Prostate gland (tissue), 2 donors: ENCODE data around the gene TBC1D2B.

Source experiments
- CTCF ChIP-seq, 4 experiments: fragments of 200-600 bp in 2 of 4; fragments of 450-650 bp in 2 of 4; sonication (generic) in 2 of 4; IDR thresholded peaks; 1 replicate in 3 of 4; 2 replicates in 1 of 4; pipeline ENCODE4 v1.5.1; 2016 to 2019; ENCODE audit warnings: antibody characterized with exemption in 4 of 4, mild to moderate bottlenecking in 2 of 4, moderate library complexity in 2 of 4
- POLR2A ChIP-seq: fragments of 450-650 bp; IDR thresholded peaks from one replicate; pipeline ENCODE4 v1.6.1; 2016; ENCODE audit warnings: antibody characterized with exemption, mild to moderate bottlenecking
- POLR2AphosphoS5 ChIP-seq: sonication (generic); formaldehyde crosslinking; IDR thresholded peaks from one replicate; pipeline ENCODE4 v1.6.1; 2017; ENCODE audit warnings: antibody characterized with exemption

- no peak for TF ChIP-seq POLR2AphosphoS5
- TF ChIP-seq CTCF (IDR thresholded peaks at IDR 0.05), result no peak
- TF ChIP-seq POLR2A, result no peak
Measured at GRCh38 chr15:78083687-78084448, 6.4 kb upstream of the TBC1D2B start.
